ENCODE data around the gene TAAR6. TPM values are rescaled to one million over a fixed set of nuclear protein-coding genes. Genes with fewer than 3 reads are reported as not detected.

TAAR6 gene
- total RNA-seq, 1 donor from 2014 or later: not detected

GRCh38 chr6:132566404-132566803 is 3.7 kb upstream of the TAAR6 start:
- no peaks in the 10 kb centered on the region for H3K36me3 Mint-ChIP-seq (ENCODE audit: unreplicated experiment)
- no peak overlapping the region for H3K27ac Mint-ChIP-seq (ENCODE audit: unreplicated experiment)
- no peak for DNase-seq (ENCODE audit: extremely low spot score, unreplicated experiment)
- peaks cover 63% of the 10 kb centered on the region for H3K27me3 Mint-ChIP-seq (ENCODE audit: unreplicated experiment)
- no peak for TF ChIP-seq CTCF (IDR thresholded peaks at IDR 0.05)
- no peak overlapping the region for H3K4me3 Mint-ChIP-seq (ENCODE audit: unreplicated experiment)
- H3K9me3 Mint-ChIP-seq (ENCODE audit: unreplicated experiment): no peaks in the 10 kb centered on the region
- no peaks in the 10 kb centered on the region for H3K4me1 Mint-ChIP-seq (ENCODE audit: unreplicated experiment)

- H3K9me3 Mint-ChIP-seq (ENCODE audit: unreplicated experiment): no peaks in the 10 kb centered on the region
- peaks cover 66% of the 10 kb centered on the region for H3K27me3 Mint-ChIP-seq (ENCODE audit: unreplicated experiment)
- H3K4me3 Mint-ChIP-seq (ENCODE audit: unreplicated experiment): no peak overlapping the region
- no peak overlapping the region for H3K27ac Mint-ChIP-seq (ENCODE audit: unreplicated experiment)
- no peaks in the 10 kb centered on the region for H3K36me3 Mint-ChIP-seq (ENCODE audit: unreplicated experiment)
- H3K4me1 Mint-ChIP-seq (ENCODE audit: unreplicated experiment): no peaks in the 10 kb centered on the region
- TF ChIP-seq CTCF (IDR thresholded peaks at IDR 0.05): no peak
- DNase-seq (ENCODE audit: extremely low spot score, unreplicated experiment): no peak
Observed at GRCh38 chr6:132567566-132567965, 2.6 kb upstream of the TAAR6 start.

GRCh38 chr6:132568611-132569010 is 1.5 kb upstream of the TAAR6 start:
- no peak overlapping the region for H3K4me3 Mint-ChIP-seq (ENCODE audit: unreplicated experiment)
- TF ChIP-seq CTCF (IDR thresholded peaks at IDR 0.05): no peak
- no peaks in the 10 kb centered on the region for H3K9me3 Mint-ChIP-seq (ENCODE audit: unreplicated experiment)
- H3K27me3 Mint-ChIP-seq (ENCODE audit: unreplicated experiment): peaks cover 62% of the 10 kb centered on the region
- no peak for DNase-seq (ENCODE audit: extremely low spot score, unreplicated experiment)
- no peak overlapping the region for H3K27ac Mint-ChIP-seq (ENCODE audit: unreplicated experiment)
- no peaks in the 10 kb centered on the region for H3K36me3 Mint-ChIP-seq (ENCODE audit: unreplicated experiment)
- no peaks in the 10 kb centered on the region for H3K4me1 Mint-ChIP-seq (ENCODE audit: unreplicated experiment)

GRCh38 chr6:132569170-132569569 is 952 bp upstream of the TAAR6 start:
- peaks cover 62% of the 10 kb centered on the region for H3K27me3 Mint-ChIP-seq (ENCODE audit: unreplicated experiment)
- H3K4me1 Mint-ChIP-seq (ENCODE audit: unreplicated experiment): no peaks in the 10 kb centered on the region
- H3K9me3 Mint-ChIP-seq (ENCODE audit: unreplicated experiment): no peaks in the 10 kb centered on the region
- H3K4me3 Mint-ChIP-seq (ENCODE audit: unreplicated experiment): no peak overlapping the region
- TF ChIP-seq CTCF (IDR thresholded peaks at IDR 0.05): no peak
- DNase-seq (ENCODE audit: extremely low spot score, unreplicated experiment): no peak
- no peak overlapping the region for H3K27ac Mint-ChIP-seq (ENCODE audit: unreplicated experiment)
- no peaks in the 10 kb centered on the region for H3K36me3 Mint-ChIP-seq (ENCODE audit: unreplicated experiment)

- no peak for TF ChIP-seq CTCF (IDR thresholded peaks at IDR 0.05)
- no peaks in the 10 kb centered on the region for H3K36me3 Mint-ChIP-seq (ENCODE audit: unreplicated experiment)
- H3K4me3 Mint-ChIP-seq (ENCODE audit: unreplicated experiment): no peak overlapping the region
- no peak overlapping the region for H3K27ac Mint-ChIP-seq (ENCODE audit: unreplicated experiment)
- no peaks in the 10 kb centered on the region for H3K9me3 Mint-ChIP-seq (ENCODE audit: unreplicated experiment)
- H3K4me1 Mint-ChIP-seq (ENCODE audit: unreplicated experiment): no peaks in the 10 kb centered on the region
- DNase-seq (ENCODE audit: extremely low spot score, unreplicated experiment): no peak
- peaks cover 58% of the 10 kb centered on the region for H3K27me3 Mint-ChIP-seq (ENCODE audit: unreplicated experiment)
Observed at GRCh38 chr6:132571774-132572173, 1.7 kb downstream of the TAAR6 start.

All from osteocyte (in vitro differentiated cells).